ENCODE measurements around the gene MRFAP1.

GRCh38 chr4:6657242-6658208, 17.0 kb downstream of the MRFAP1 start:
- TF ChIP-seq, protein P1, sequence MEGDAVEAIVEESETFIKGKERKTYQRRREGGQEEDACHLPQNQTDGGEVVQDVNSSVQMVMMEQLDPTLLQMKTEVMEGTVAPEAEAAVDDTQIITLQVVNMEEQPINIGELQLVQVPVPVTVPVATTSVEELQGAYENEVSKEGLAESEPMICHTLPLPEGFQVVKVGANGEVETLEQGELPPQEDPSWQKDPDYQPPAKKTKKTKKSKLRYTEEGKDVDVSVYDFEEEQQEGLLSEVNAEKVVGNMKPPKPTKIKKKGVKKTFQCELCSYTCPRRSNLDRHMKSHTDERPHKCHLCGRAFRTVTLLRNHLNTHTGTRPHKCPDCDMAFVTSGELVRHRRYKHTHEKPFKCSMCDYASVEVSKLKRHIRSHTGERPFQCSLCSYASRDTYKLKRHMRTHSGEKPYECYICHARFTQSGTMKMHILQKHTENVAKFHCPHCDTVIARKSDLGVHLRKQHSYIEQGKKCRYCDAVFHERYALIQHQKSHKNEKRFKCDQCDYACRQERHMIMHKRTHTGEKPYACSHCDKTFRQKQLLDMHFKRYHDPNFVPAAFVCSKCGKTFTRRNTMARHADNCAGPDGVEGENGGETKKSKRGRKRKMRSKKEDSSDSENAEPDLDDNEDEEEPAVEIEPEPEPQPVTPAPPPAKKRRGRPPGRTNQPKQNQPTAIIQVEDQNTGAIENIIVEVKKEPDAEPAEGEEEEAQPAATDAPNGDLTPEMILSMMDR (IDR thresholded peaks at IDR 0.05) = no peak
- TF ChIP-seq POLR2A (IDR thresholded peaks at IDR 0.05) = no peak
